SU-DHL-6 (cell line): ENCODE data around the gene POLR3B.

Experiments used
- EZH2phosphoT487 ChIP-seq: fragments of 200-600 bp; sonication (generic), shearing (Covaris generic); conservative IDR thresholded peaks from 2 replicates; pipeline ENCODE4 v1.6.1; 2018; ENCODE audit warnings: mild to moderate bottlenecking, antibody characterized with exemption, low read length, moderate library complexity, mixed read lengths
- TF ChIP-seq, protein P1 (sequence below): fragments of 200-600 bp; sonication (generic); IDR thresholded peaks from one replicate; pipeline ENCODE4 v1.5.1; 2017; ENCODE audit warnings: antibody characterized with exemption, mild to moderate bottlenecking, low read length, moderate library complexity; ENCODE audit not compliant: insufficient read depth, poor library complexity, severe bottlenecking

DNA sequence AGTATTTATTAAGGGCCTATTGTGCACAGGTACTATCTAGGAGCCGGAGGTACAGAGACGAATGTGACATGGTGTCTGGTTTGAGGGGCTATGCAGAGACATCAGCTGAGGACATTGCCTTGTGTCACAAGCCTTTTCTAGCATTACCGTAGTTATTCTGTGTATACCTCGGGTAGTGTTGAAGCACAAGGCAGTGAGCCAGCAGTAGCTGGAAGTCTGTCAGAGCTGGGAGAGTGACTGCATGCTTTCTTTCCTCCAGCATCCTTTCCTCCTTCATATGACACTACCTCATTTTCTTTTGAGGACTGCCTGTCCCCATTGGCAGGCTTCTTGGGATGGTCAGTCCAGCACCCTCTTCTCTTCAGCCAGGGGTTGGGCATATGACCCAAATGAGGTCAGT lies 77.0 kb downstream of the POLR3B start:
- TF ChIP-seq, protein P1, sequence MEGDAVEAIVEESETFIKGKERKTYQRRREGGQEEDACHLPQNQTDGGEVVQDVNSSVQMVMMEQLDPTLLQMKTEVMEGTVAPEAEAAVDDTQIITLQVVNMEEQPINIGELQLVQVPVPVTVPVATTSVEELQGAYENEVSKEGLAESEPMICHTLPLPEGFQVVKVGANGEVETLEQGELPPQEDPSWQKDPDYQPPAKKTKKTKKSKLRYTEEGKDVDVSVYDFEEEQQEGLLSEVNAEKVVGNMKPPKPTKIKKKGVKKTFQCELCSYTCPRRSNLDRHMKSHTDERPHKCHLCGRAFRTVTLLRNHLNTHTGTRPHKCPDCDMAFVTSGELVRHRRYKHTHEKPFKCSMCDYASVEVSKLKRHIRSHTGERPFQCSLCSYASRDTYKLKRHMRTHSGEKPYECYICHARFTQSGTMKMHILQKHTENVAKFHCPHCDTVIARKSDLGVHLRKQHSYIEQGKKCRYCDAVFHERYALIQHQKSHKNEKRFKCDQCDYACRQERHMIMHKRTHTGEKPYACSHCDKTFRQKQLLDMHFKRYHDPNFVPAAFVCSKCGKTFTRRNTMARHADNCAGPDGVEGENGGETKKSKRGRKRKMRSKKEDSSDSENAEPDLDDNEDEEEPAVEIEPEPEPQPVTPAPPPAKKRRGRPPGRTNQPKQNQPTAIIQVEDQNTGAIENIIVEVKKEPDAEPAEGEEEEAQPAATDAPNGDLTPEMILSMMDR, result no peak
- no peak for TF ChIP-seq EZH2phosphoT487
